Heart left ventricle (tissue), 16 donors: ENCODE results near the gene CAPN2. TPM values are rescaled to one million over a fixed set of nuclear protein-coding genes. Genes with fewer than 3 reads are reported as not detected.

Source experiments
- ATAC-seq, 4 donors: fragments of 200-7000 bp; cut with Tn5 transposase; one replicate each; pipeline ENCODE4 v1.9.1; 2020 to 2022; ENCODE audit warnings: moderate library complexity in 4 of 4, mild to moderate bottlenecking in 3 of 4, moderate number of reproducible peaks in 1 of 4
- DNase-seq, 5 donors: peaks; one replicate each; pipeline ENCODE4 v3.0.0-alpha.2; 2020
- H3K27ac ChIP-seq, 12 donors: fragments of 200-600 bp; sonication (generic) in 4 of 12; one replicate each; pipeline versions ENCODE4 v1.5.0 to v1.8.0; 2016 to 2022; ENCODE audit warnings: mild to moderate bottlenecking in 2 of 12
- H3K27me3 ChIP-seq, 9 donors: fragments of 200-600 bp; sonication (generic) in 2 of 9; one replicate each; pipeline versions ENCODE4 v1.5.1 to v1.8.0; 2016 to 2022; ENCODE audit warnings: mild to moderate bottlenecking in 3 of 9
- H3K36me3 ChIP-seq, 9 donors: fragments of 200-600 bp; sonication (generic) in 2 of 9; one replicate each; pipeline versions ENCODE4 v1.5.0 to v1.8.0; 2018 to 2022; ENCODE audit warnings: mild to moderate bottlenecking in 2 of 9
- H3K4me1 ChIP-seq, 12 donors: fragments of 200-600 bp; sonication (generic) in 4 of 12; one replicate each; pipeline versions ENCODE4 v1.5.0 to v1.8.0; 2016 to 2022; ENCODE audit warnings: mild to moderate bottlenecking in 3 of 12
- H3K4me3 ChIP-seq, 12 donors: fragments of 200-600 bp; sonication (generic) in 4 of 12; one replicate each; pipeline versions ENCODE4 v1.5.0 to v1.8.0; 2017 to 2022; ENCODE audit warnings: mild to moderate bottlenecking in 9 of 12, moderate library complexity in 4 of 12
- H3K9me3 ChIP-seq, 12 donors: fragments of 200-600 bp; sonication (generic) in 4 of 12; one replicate each; pipeline versions ENCODE4 v1.5.0 to v1.8.0; 2016 to 2022; ENCODE audit warnings: mild to moderate bottlenecking in 1 of 12
- POLR2A ChIP-seq, 2 donors: fragments of 450-650 bp; IDR thresholded peaks; one replicate each; pipeline ENCODE4 v1.6.1; 2017; ENCODE audit warnings: antibody characterized with exemption in 2 of 2, mild to moderate bottlenecking in 2 of 2, moderate library complexity in 2 of 2
- WGBS, 4 donors: extraction: QIAGEN DNeasy Blood & Tissue Kit in 2 of 4; methylation state at CpG; one replicate each; pipeline versions ENCODE4 v1.1.5 to v1.1.7; 2013 to 2018; 5-methylcytosine and 5-hydroxymethylcytosine counted together
- intact Hi-C, 10 donors: fragments of 100-400 bp; cut with DNase I; formaldehyde crosslinking; loops; one replicate each; pipeline versions ENCODE4 v1.11.1 to v1.14.2; 2022
- polyA plus RNA-seq, 2 donors: library from polyadenylated mRNA; stranded (reverse); fragments of 200-250 nt; gene quantifications; one replicate each; pipeline ENCODE4 v1.2.3, GENCODE V29; 2013
- total RNA-seq, 9 donors: library from RNA; depleted of rRNA in 2 of 9; stranded (reverse); fragments of >200 nt in 2 of 9; fragmentation: NEBNext Ultra II Directional in 3 of 9; extraction: Animal tissue kit (Norgen Biotek cat#: 25700) in 3 of 9; gene quantifications; one replicate each; pipeline versions ENCODE4 v1.1.0 to v1.2.4, GENCODE V29; 2016 to 2023
- TF ChIP-seq, protein P1 (sequence below), 12 donors: fragments of 200-600 bp; sonication (generic) in 4 of 12; IDR thresholded peaks; one replicate each; pipeline versions ENCODE4 v1.5.0 to v1.8.0; 2018 to 2022; ENCODE audit warnings: antibody characterized with exemption in 12 of 12, mild to moderate bottlenecking in 5 of 12
- donor health status: ischemic (EF 13 %, LVEDD 7.1; RV severe dilation, severe dysfunction).
- donor health status: healthy with polysubstance abuse.
- donor health status: DM: no; HTN: yes; CAD: no.
- donor health status: DM: no; HTN: no; CAD: no.
- donor health status: ischemic (EF 25% LVEDD 6.9; RV normal size, moderate dysfunction).
- donor health status: ischemic (EF 25% LVEDD 5.7; RV mildly dilated, moderate dysfunction).
- donor health status: healthy.
- donor health status: DM: yes; HTN: yes; CAD: no.
- donor health status: ischemic (EF 35%, LVEDD 5.7; RV mildly dilated, moderate dysfunction).
- donor health status: nonischemic (EF 11% LVEDD 7.7; RV severe dilation, severe dysfunction).
- donor health status: DM: yes; HTN: yes; CAD: no.
- donor health status: PGD.
- donor health status: ischemic (EF 29% LVEDD 5.4; RV normal size, mild dysfunction).
- donor health status: nonischemic (EF 23%, LVEDD 6.1; RV moderate dilation, normal function).

CAPN2 gene
- total and polyA plus RNA-seq, 11 donors, result 54.4 to 115 (median 81.8) TPM

DNA sequence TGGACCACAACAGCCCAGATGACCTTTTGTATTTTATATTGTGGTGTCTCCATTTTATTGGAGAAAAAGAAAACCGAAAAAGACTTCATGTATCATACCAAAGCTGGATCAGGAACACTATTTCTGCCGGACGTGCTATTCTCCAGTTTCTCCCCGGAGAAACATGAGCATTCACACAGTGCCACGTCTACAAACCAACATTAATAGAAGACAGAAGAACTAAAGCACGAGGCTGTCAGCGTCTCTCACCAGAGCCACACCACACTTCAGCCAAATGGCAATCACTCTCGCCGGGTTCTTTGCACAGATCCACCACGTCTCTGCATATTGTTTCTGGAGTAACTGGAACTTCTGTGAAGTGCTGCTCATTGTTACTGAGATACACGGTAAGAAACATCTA, 108.6 kb downstream of the CAPN2 start:
- H3K4me3 ChIP-seq, result peak overlapping the region in 1 of 12 donors; percentile 27
- peaks cover 0 to 53% (median 21%) of the 10 kb centered on the region in 12 donors for H3K4me1 ChIP-seq
- peak overlapping the region in 6 of 12 donors; percentile 1 to 55 (median 40) for H3K27ac ChIP-seq

DNA sequence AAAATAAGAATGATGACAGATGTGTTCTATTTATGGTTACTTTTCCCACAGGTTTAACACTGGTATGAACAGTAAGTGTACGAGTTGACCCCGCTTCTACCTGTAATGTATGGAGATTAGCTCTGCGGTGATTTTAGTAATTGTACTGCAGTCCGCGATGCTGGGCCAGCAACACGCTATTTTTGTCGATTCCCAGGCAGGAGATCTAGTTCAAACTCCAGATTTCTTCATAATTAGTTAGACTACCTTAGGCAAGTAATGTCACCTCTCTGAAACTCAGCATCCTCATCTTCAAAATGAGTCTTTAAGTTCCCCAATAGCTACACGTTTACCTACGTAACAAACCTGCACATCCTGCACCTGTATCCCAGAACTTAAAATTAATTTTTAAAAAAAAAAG, 111.9 kb downstream of the CAPN2 start:
- no peak overlapping the region for H3K4me3 ChIP-seq
- H3K9me3 ChIP-seq, result no peaks in the 10 kb centered on the region
- no peak for ATAC-seq
- H3K4me1 ChIP-seq, result peaks cover 0 to 73% (median 36%) of the 10 kb centered on the region in 12 donors
- H3K36me3 ChIP-seq, result peaks cover 0 to 21% (median 0%) of the 10 kb centered on the region in 9 donors
- WGBS, 4 donors, result 88 to 91% (median 91%) methylated on average over 9 of the region's 9 CpGs
- H3K27ac ChIP-seq, result no peak overlapping the region
- H3K27me3 ChIP-seq, result no peaks in the 10 kb centered on the region
- TF ChIP-seq, protein P1, sequence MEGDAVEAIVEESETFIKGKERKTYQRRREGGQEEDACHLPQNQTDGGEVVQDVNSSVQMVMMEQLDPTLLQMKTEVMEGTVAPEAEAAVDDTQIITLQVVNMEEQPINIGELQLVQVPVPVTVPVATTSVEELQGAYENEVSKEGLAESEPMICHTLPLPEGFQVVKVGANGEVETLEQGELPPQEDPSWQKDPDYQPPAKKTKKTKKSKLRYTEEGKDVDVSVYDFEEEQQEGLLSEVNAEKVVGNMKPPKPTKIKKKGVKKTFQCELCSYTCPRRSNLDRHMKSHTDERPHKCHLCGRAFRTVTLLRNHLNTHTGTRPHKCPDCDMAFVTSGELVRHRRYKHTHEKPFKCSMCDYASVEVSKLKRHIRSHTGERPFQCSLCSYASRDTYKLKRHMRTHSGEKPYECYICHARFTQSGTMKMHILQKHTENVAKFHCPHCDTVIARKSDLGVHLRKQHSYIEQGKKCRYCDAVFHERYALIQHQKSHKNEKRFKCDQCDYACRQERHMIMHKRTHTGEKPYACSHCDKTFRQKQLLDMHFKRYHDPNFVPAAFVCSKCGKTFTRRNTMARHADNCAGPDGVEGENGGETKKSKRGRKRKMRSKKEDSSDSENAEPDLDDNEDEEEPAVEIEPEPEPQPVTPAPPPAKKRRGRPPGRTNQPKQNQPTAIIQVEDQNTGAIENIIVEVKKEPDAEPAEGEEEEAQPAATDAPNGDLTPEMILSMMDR (IDR thresholded peaks at IDR 0.05), result no peak
- no peak for TF ChIP-seq POLR2A (IDR thresholded peaks at IDR 0.05)
- intact Hi-C loops, result no loop called here
- DNase-seq, result no peak

More for the DNA sequence above, 108.6 kb downstream of the CAPN2 start:
- no peak for TF ChIP-seq POLR2A (IDR thresholded peaks at IDR 0.05)
- TF ChIP-seq, protein P1 (IDR thresholded peaks at IDR 0.05), result no peak
- Histone ChIP-seq H3K9me3 (no peaks in the 10 kb centered on the region), H3K36me3 (peaks cover 0 to 34% (median 3%) of the 10 kb centered on the region in 9 donors), H3K27me3 (no peaks in the 10 kb centered on the region)
- peak in 1 of 4 donors; percentile 6 for ATAC-seq
- DNase-seq, result no peak
- 63 to 77% (median 68%) methylated on average over 11 of the region's 11 CpGs for WGBS, 4 donors
- intact Hi-C loops, result loop anchor here in 1 of 10 donors (2.0 kb wide), 1 partner anchor 14 kb away; no protein-coding TSS in a partner anchor

DNA sequence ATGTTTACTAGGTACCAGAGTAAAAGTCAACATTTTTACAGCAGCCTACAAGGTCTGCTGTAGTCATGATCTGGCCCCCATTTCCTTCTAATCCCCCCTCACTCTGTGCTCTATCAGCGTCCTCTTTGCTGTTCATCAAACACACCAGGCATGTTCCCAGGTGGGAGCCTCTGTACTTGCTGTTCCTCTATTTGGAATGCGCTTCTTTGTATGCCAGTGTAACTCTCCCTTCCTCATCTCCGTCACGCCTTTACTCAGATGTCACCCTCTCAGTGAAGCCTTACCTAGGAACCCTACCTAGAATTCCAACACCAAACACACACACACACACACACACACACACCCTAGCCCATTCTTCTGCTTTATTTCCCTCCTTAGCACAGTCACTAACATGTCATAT, 112.4 kb downstream of the CAPN2 start:
- Histone ChIP-seq H3K4me3 (no peak overlapping the region), H3K27ac (no peak overlapping the region), H3K4me1 (peaks cover 0 to 69% (median 33%) of the 10 kb centered on the region in 12 donors), H3K36me3 (peaks cover 0 to 18% (median 0%) of the 10 kb centered on the region in 9 donors), H3K27me3 (no peaks in the 10 kb centered on the region), H3K9me3 (no peaks in the 10 kb centered on the region)
- 84 to 91% (median 86%) methylated on average over 4 of the region's 4 CpGs for WGBS, 4 donors
- ATAC-seq (no peak), DNase-seq (no peak)
- intact Hi-C loops, result no loop called here
- no peak for TF ChIP-seq POLR2A (IDR thresholded peaks at IDR 0.05)
- TF ChIP-seq, protein P1 (IDR thresholded peaks at IDR 0.05), result no peak

Other genes starting within 250 kb of the CAPN2 start
- not detected for gene CAPN8, start 46.8 kb upstream of the CAPN2 start, total RNA-seq
- not detected for gene CAPN8, start 46.8 kb upstream of the CAPN2 start, polyA plus RNA-seq
- 10 to 100 TPM; 14.9 to 44.8 (median 23.4) TPM for gene TP53BP2, start 133.4 kb downstream of the CAPN2 start, total RNA-seq
- 10 to 100 TPM in 1 of 2 donors, 1 to 10 TPM in 1; 4.6 to 15.4 TPM for gene TP53BP2, start 133.4 kb downstream of the CAPN2 start, polyA plus RNA-seq